ENCODE data around the gene LDLRAD3.

The LDLRAD3 gene

GRCh38 chr11:36268337-36268985 is 324.6 kb downstream of the LDLRAD3 start:
- no peak for DNase-seq (ENCODE audit: extremely low read depth, low read depth)
- no peak for TF ChIP-seq CTCF (IDR thresholded peaks at IDR 0.05; ENCODE audit: low read depth, low read length)

DNA sequence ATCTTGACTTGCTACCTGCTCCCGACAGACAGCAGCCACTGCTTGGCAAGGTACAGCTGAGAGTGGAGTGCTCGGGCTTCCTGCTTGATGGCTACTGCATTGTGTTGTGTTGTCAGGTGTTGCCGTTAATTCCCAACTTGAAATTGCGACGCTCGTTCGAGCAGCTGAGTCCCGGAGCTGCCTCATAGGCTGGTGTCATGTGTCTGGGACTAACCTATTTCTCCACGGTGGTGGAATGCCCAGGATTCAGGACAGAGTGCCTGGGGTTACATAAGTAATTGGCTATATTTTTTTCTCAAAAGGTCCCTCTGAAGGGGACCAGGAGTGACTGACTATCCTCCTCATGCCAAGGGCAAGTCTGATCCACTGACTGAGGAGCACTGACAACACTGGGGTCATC is 326.8 kb downstream of the LDLRAD3 start:
- no peak for DNase-seq (ENCODE audit: extremely low read depth, low read depth)
- TF ChIP-seq CTCF (IDR thresholded peaks at IDR 0.05; ENCODE audit: low read depth, low read length): no peak

- TF ChIP-seq CTCF (IDR thresholded peaks at IDR 0.05; ENCODE audit: low read depth, low read length): no peak; the same call in 1 of the 2 replicates
- DNase-seq (ENCODE audit: extremely low read depth, low read depth): no peak
These were observed 328.0 kb downstream of the LDLRAD3 start for GRCh38 chr11:36271794-36272407.

GRCh38 chr11:36273110-36273509 is 329.2 kb downstream of the LDLRAD3 start:
- no peak for TF ChIP-seq CTCF (IDR thresholded peaks at IDR 0.05; ENCODE audit: low read depth, low read length)
- DNase-seq (ENCODE audit: extremely low read depth, low read depth): no peak

GRCh38 chr11:36274414-36274813 is 330.6 kb downstream of the LDLRAD3 start:
- no peak for TF ChIP-seq CTCF (IDR thresholded peaks at IDR 0.05; ENCODE audit: low read depth, low read length)
- DNase-seq (ENCODE audit: extremely low read depth, low read depth): no peak

- no peak for TF ChIP-seq CTCF (IDR thresholded peaks at IDR 0.05; ENCODE audit: low read depth, low read length)
- no peak for DNase-seq (ENCODE audit: extremely low read depth, low read depth)
These were observed 334.8 kb downstream of the LDLRAD3 start for GRCh38 chr11:36278531-36279282.

GRCh38 chr11:36280531-36280930 is 336.7 kb downstream of the LDLRAD3 start:
- no peak for TF ChIP-seq CTCF (IDR thresholded peaks at IDR 0.05; ENCODE audit: low read depth, low read length)
- DNase-seq (ENCODE audit: extremely low read depth, low read depth): no peak
